ENCODE measurements around the gene SLC39A12. TPM values are rescaled to one million over a fixed set of nuclear protein-coding genes. Genes with fewer than 3 reads are reported as not detected.

The SLC39A12 gene
- total and polyA plus RNA-seq, 2 of the 8 experiments (the other 6 are each of a cell fraction or from before 2014, with no cell fraction given): not detected

- Histone ChIP-seq H2AFZ (ENCODE audit: low read length) (no peak overlapping the region), H2BK5ac (ENCODE audit: low read depth, low read length) (no peak overlapping the region), H4K5ac (ENCODE audit: insufficient read length, low read depth, low read length) (no peak overlapping the region), H3K23me2 (ENCODE audit: low read depth, low read length) (no peaks in the 10 kb centered on the region; the same call in 1 of the 2 replicates), H3K27me3 (replicated peaks in 1 of 4; ENCODE audit: control insufficient read depth in 3 of 4, extremely low read depth in 1 of 4, insufficient read depth in 3 of 4, low read length in 3 of 4) (no peaks in the 10 kb centered on the region), H3K79me1 (ENCODE audit: low read depth, low read length) (no peaks in the 10 kb centered on the region), H3K4ac (replicated peaks; ENCODE audit: insufficient read length, low read depth, low read length) (no peak overlapping the region), H4K8ac (ENCODE audit: extremely low read depth, insufficient read depth, low read length) (no peak overlapping the region), H3K56ac (replicated peaks; ENCODE audit: insufficient read length, low read depth, low read length) (no peak overlapping the region), H3K18ac (ENCODE audit: extremely low read depth, low read length) (no peak overlapping the region), H3K4me2 (ENCODE audit: insufficient read depth in 1 of 2, low read depth in 2 of 2, low read length in 2 of 2) (no peak overlapping the region), H2BK15ac (ENCODE audit: low read length) (no peak overlapping the region), H3K79me2 (ENCODE audit: control insufficient read depth in 1 of 2, insufficient read depth in 2 of 2, low read length in 2 of 2) (no peaks in the 10 kb centered on the region), H4K20me1 (replicated peaks in 1 of 2; ENCODE audit: control insufficient read depth in 1 of 2, insufficient read depth in 2 of 2, low read length in 2 of 2) (no peaks in the 10 kb centered on the region), H2AK5ac (ENCODE audit: low read depth, low read length) (0 out of 2 replicates have a peak overlapping the region, but pooled peaks have one; percentile 24), H3K4me3 (ENCODE audit: extremely low read depth in 1 of 4, insufficient read depth in 2 of 4, low read depth in 3 of 4, low read length in 4 of 4) (no peak overlapping the region), H4K91ac (replicated peaks; ENCODE audit: insufficient read length, low read length) (no peak overlapping the region), H3K23ac (ENCODE audit: insufficient read length) (no peak overlapping the region), H2BK20ac (ENCODE audit: low read length) (no peak overlapping the region), H3K4me1 (replicated peaks in 1 of 4; ENCODE audit: control insufficient read depth in 3 of 4, insufficient read depth in 4 of 4, low read length in 3 of 4) (no peaks in the 10 kb centered on the region), H3K14ac (ENCODE audit: insufficient read length) (no peak overlapping the region), H3K9me3 (ENCODE audit: insufficient read depth in 2 of 2, low read depth in 1 of 2, low read length in 1 of 2) (no peaks in the 10 kb centered on the region), H2BK12ac (ENCODE audit: low read depth, low read length) (no peak overlapping the region), H3K9ac (replicated peaks in 1 of 4; ENCODE audit: extremely low read depth in 1 of 4, low read depth in 3 of 4, low read length in 3 of 4) (no peak overlapping the region), H3K27ac (ENCODE audit: low read depth, low read length) (no peak overlapping the region), H3K36me3 (ENCODE audit: control insufficient read depth in 2 of 4, insufficient read depth in 4 of 4, low read length in 3 of 4) (no peaks in the 10 kb centered on the region), H2BK120ac (replicated peaks; ENCODE audit: low read depth, low read length) (no peak overlapping the region)
- CTCF ChIA-PET (ENCODE audit: partially characterized antibody): interaction anchor here (1.4 kb wide), 1 partner anchor 19 kb away, joined by 4 read pairs; no protein-coding TSS in a partner anchor
- WGBS, 2 experiments (ENCODE audit: extremely low coverage in 1 of 2, insufficient coverage in 1 of 2, insufficient read length in 1 of 2, insufficient replicate concordance in 2 of 2, low coverage in 1 of 2, low lambda C conversion rate in 2 of 2, missing lambda C conversion rate in 1 of 2): 91% methylated on average over 4 of the region's 4 CpGs; no CpG with 5 or more reads in 1 of the 2 experiments
- POLR2A ChIA-PET (ENCODE audit: partially characterized antibody): no interaction called here
- FAIRE-seq (no peak), DNase-seq (ENCODE audit: low read depth in 1 of 2, low spot score in 2 of 2) (no peak)
- no peak for TF ChIP-seq CTCF (IDR thresholded peaks at IDR 0.05; ENCODE audit: control extremely low read depth in 1 of 3, insufficient read depth in 1 of 3, low read depth in 1 of 3, low read length in 3 of 3)
Measured at GRCh38 chr10:18085855-18086254, 134.1 kb downstream of the SLC39A12 start.
